Breast epithelium (tissue), 4 donors: ENCODE results near the gene TNFSF13. TPM values are rescaled to one million over a fixed set of nuclear protein-coding genes. Genes with fewer than 3 reads are reported as not detected.

ENCODE experiments used
- DNase-seq, 2 donors: peaks; one replicate each; pipeline ENCODE4 v3.0.0-alpha.2; 2019; ENCODE audit warnings: low spot score in 2 of 2
- H3K27ac ChIP-seq, 2 donors: fragments of 200-600 bp; sonication (generic) in 1 of 2; one replicate each; pipeline ENCODE4 v1.5.1; 2016 to 2019; ENCODE audit warnings: mild to moderate bottlenecking in 1 of 2
- H3K27me3 ChIP-seq, 2 donors: fragments of 200-600 bp; sonication (generic) in 1 of 2; one replicate each; pipeline versions ENCODE4 v1.5.1 to v1.6.0; 2017 to 2019; ENCODE audit warnings: control low read depth in 1 of 2, mild to moderate bottlenecking in 1 of 2
- H3K36me3 ChIP-seq: fragments of 200-600 bp; one replicate; pipeline ENCODE4 v1.5.1; 2019
- H3K4me1 ChIP-seq, 2 donors: fragments of 200-600 bp; sonication (generic); one replicate each; pipeline ENCODE4 v1.5.1; 2016 to 2019; ENCODE audit warnings: control low read depth in 1 of 2
- H3K4me3 ChIP-seq, 3 donors: fragments of 200-600 bp; sonication (generic); 1 replicate in 2 of 3; 2 replicates in 1 of 3; pipeline ENCODE4 v1.5.1; 2016 to 2019; ENCODE audit warnings: mild to moderate bottlenecking in 3 of 3, moderate library complexity in 2 of 3
- H3K9me3 ChIP-seq, 2 donors: fragments of 200-600 bp; sonication (generic) in 1 of 2; one replicate each; pipeline ENCODE4 v1.5.1; 2016 to 2019; ENCODE audit warnings: control low read depth in 1 of 2
- POLR2A ChIP-seq: fragments of 450-650 bp; IDR thresholded peaks from one replicate; pipeline ENCODE4 v1.6.1; 2016; ENCODE audit warnings: antibody characterized with exemption, mild to moderate bottlenecking, moderate library complexity
- POLR2AphosphoS5 ChIP-seq, 3 donors: sonication (generic); formaldehyde crosslinking; IDR thresholded peaks; one replicate each; pipeline ENCODE4 v1.6.1; 2017; ENCODE audit warnings: antibody characterized with exemption in 3 of 3
- intact Hi-C: fragments of 100-400 bp; cut with DNase I; formaldehyde crosslinking; loops from one replicate; pipeline ENCODE4 v1.15.1; 2023; ENCODE audit warnings: low total_unique reads
- total RNA-seq, 3 donors: library from RNA; depleted of rRNA; stranded (reverse); fragments of >200 nt; gene quantifications; one replicate each; pipeline ENCODE4 v1.1.0, GENCODE V29; 2016
- TF ChIP-seq, protein P1 (sequence below), 3 donors: fragments of 450-650 bp; IDR thresholded peaks; one replicate each; pipeline ENCODE4 v1.5.1; 2016 to 2017; ENCODE audit warnings: antibody characterized with exemption in 3 of 3, mild to moderate bottlenecking in 3 of 3, moderate library complexity in 3 of 3

TNFSF13 gene
- total RNA-seq, 3 donors from 2014 or later = 25.2 to 36.7 (median 33.6) TPM

- Histone ChIP-seq H3K27ac (peak overlapping the region; percentile 87 to 99), H3K36me3 (peaks cover 11% of the 10 kb centered on the region), H3K9me3 (no peaks in the 10 kb centered on the region), H3K27me3 (no peaks in the 10 kb centered on the region), H3K4me1 (peaks cover 16 to 22% of the 10 kb centered on the region in 2 donors), H3K4me3 (peak overlapping the region; percentile 59 to 73 (median 59))
- intact Hi-C loops = no loop called here
- DNase-seq = no peak
- TF ChIP-seq, protein P1, sequence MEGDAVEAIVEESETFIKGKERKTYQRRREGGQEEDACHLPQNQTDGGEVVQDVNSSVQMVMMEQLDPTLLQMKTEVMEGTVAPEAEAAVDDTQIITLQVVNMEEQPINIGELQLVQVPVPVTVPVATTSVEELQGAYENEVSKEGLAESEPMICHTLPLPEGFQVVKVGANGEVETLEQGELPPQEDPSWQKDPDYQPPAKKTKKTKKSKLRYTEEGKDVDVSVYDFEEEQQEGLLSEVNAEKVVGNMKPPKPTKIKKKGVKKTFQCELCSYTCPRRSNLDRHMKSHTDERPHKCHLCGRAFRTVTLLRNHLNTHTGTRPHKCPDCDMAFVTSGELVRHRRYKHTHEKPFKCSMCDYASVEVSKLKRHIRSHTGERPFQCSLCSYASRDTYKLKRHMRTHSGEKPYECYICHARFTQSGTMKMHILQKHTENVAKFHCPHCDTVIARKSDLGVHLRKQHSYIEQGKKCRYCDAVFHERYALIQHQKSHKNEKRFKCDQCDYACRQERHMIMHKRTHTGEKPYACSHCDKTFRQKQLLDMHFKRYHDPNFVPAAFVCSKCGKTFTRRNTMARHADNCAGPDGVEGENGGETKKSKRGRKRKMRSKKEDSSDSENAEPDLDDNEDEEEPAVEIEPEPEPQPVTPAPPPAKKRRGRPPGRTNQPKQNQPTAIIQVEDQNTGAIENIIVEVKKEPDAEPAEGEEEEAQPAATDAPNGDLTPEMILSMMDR (IDR thresholded peaks at IDR 0.05) = no peak
- TF ChIP-seq POLR2A (no peak), POLR2AphosphoS5 (IDR thresholded peaks at IDR 0.05) (no peak)
Observed at GRCh38 chr17:7580604-7581575, 22.3 kb downstream of the TNFSF13 start.

- Histone ChIP-seq H3K4me1 (peaks cover 16 to 22% of the 10 kb centered on the region in 2 donors), H3K27me3 (no peaks in the 10 kb centered on the region), H3K27ac (peak overlapping the region; percentile 96 to 99), H3K4me3 (peak overlapping the region; percentile 59 to 73 (median 59)), H3K9me3 (no peaks in the 10 kb centered on the region), H3K36me3 (no peaks in the 10 kb centered on the region)
- TF ChIP-seq POLR2AphosphoS5 (IDR thresholded peaks at IDR 0.05) (no peak), POLR2A (no peak)
- TF ChIP-seq, protein P1 (IDR thresholded peaks at IDR 0.05) = no peak
- DNase-seq = no peak
- intact Hi-C loops = no loop called here
Observed at GRCh38 chr17:7582396-7583252, 24.1 kb downstream of the TNFSF13 start.

DNA sequence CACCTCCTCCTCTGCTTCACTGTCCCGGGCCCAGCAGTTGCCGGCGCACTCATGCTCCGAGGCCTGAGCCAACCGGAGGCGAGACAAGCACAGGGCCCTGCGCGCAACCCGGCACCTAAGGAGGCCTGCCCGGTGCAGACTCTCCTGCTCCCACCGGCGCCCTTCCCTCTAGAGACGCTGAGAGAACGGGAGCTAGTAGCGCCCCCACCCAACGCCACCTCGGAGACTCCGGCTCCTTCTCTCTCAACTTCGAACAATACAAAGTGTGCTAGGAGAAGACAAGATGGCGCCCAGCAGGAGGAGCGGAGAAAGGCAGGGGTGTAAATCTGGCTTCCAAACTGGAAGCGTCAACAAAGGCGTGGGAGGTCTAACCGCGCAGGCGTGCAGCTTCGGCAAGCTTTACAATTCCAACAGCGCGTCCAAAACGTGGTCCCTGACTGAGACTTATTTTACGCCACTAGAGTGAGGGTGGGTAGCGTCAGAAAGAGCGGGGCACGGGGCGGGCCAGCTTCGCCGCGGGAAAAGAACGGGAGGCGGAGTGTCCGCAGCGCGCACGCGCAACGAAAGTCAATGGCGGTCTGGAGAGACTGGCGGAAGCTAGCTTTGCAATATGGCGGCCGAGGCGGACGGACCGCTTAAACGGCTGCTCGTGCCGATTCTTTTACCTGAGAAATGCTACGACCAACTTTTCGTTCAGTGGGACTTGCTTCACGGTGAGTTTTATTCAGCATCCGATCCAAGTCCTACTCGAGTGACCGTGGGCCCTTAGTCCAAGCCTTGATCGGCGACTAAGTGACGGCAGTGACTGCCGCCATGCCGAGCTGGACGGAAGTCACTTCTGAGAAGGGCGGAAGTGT is 24.9 kb downstream of the TNFSF13 start, which contains the start of gene MPDU1:
Gene MPDU1, plus strand, starts transcription at position 600 of the 857 bp plus-strand sequence. Its CDS starts 11 bp downstream, at position 611.
- Histone ChIP-seq H3K9me3 (no peaks in the 10 kb centered on the region), H3K27me3 (no peaks in the 10 kb centered on the region), H3K36me3 (no peaks in the 10 kb centered on the region), H3K27ac (peak within 1 kb of the TSS; percentile 96 to 99), H3K4me1 (peaks cover 16 to 23% of the 10 kb centered on the region in 2 donors), H3K4me3 (peak within 1 kb of the TSS; percentile 59 to 73 (median 59))
- TF ChIP-seq, protein P1 (IDR thresholded peaks at IDR 0.05) = peak in 1 of 3 donors; percentile 30
- TF ChIP-seq POLR2A = peak; percentile 29
- peak; percentile 90 to 97 (median 95) for TF ChIP-seq POLR2AphosphoS5 (IDR thresholded peaks at IDR 0.05)
- DNase-seq = peak; percentile 96
- intact Hi-C loops = no loop called here

GRCh38 chr17:7586673-7587419 is 28.3 kb downstream of the TNFSF13 start:
- intact Hi-C loops = no loop called here
- Histone ChIP-seq H3K27ac (peak overlapping the region in 1 of 2 donors; percentile 48), H3K27me3 (no peaks in the 10 kb centered on the region), H3K36me3 (no peaks in the 10 kb centered on the region), H3K4me1 (peaks cover 14 to 21% of the 10 kb centered on the region in 2 donors), H3K9me3 (no peaks in the 10 kb centered on the region), H3K4me3 (no peak overlapping the region)
- TF ChIP-seq, protein P1 (IDR thresholded peaks at IDR 0.05) = peak in 1 of 3 donors; percentile 21
- TF ChIP-seq POLR2AphosphoS5 (IDR thresholded peaks at IDR 0.05) = no peak
- no peak for TF ChIP-seq POLR2A
- no peak for DNase-seq
